Neural cell (in vitro differentiated cells): ENCODE results near the gene TRIM63. TPM values are rescaled to one million over a fixed set of nuclear protein-coding genes. Genes with fewer than 3 reads are reported as not detected.
A peak's percentile ranks its signal among the peaks of the same experiment; 100 is the strongest.

Experiments used
- H2AFZ ChIP-seq: fragments of 200-600, 300-800 bp; sonication (generic), shearing (Covaris generic); 2 replicates; pipeline ENCODE4 v1.6.0; 2014; ENCODE audit warnings: low read depth, mild to moderate bottlenecking, antibody characterized with exemption, low read length, moderate library complexity
- H3F3A ChIP-seq: fragments of 200-600 bp; shearing (Covaris generic); 2 replicates; pipeline ENCODE4 v1.6.1; 2016; ENCODE audit warnings: mild to moderate bottlenecking, moderate library complexity, mixed read lengths, antibody characterized with exemption, low read length; ENCODE audit not compliant: insufficient read depth, poor library complexity, severe bottlenecking
- H3K27ac ChIP-seq: fragments of 200-600, 300-800 bp; sonication (generic), shearing (Covaris generic); 2 replicates; pipeline ENCODE4 v1.5.1; 2014; ENCODE audit warnings: mild to moderate bottlenecking, low read length, moderate library complexity
- H3K27me3 ChIP-seq: fragments of 300-800, 200-600 bp; sonication (generic), shearing (Covaris generic); 2 replicates; pipeline ENCODE4 v1.6.0; 2014; ENCODE audit warnings: mild to moderate bottlenecking, low read depth, low read length, moderate library complexity; ENCODE audit not compliant: insufficient read depth
- H3K36me3 ChIP-seq: fragments of 300-800, 200-600 bp; sonication (generic), shearing (Covaris generic); 2 replicates; pipeline ENCODE4 v1.5.1; 2014; ENCODE audit warnings: mild to moderate bottlenecking, antibody characterized with exemption, low read length, moderate library complexity; ENCODE audit not compliant: insufficient read depth
- H3K4me2 ChIP-seq: fragments of 300-800, 200-600 bp; sonication (generic), shearing (Covaris generic); 2 replicates; pipeline ENCODE4 v1.6.0; 2014; ENCODE audit warnings: mild to moderate bottlenecking, low read length
- H3K4me3 ChIP-seq: fragments of 300-800, 200-600 bp; sonication (generic), shearing (Covaris generic); 2 replicates; pipeline ENCODE4 v1.5.1; 2014; ENCODE audit warnings: mild to moderate bottlenecking, low read length, moderate library complexity
- H3K79me2 ChIP-seq: fragments of 200-600 bp; shearing (Covaris generic); replicated peaks from 2 replicates; pipeline ENCODE4 v1.6.0; 2014; ENCODE audit warnings: mild to moderate bottlenecking, low read length, moderate library complexity; ENCODE audit not compliant: insufficient read depth
- H3K9ac ChIP-seq: fragments of 300-800, 200-600 bp; sonication (generic), shearing (Covaris generic); 2 replicates; pipeline ENCODE4 v1.6.1; 2016; ENCODE audit warnings: mild to moderate bottlenecking, low read length, mixed read lengths
- H3K9me2 ChIP-seq: fragments of 200-600 bp; shearing (Covaris generic); 2 replicates; pipeline ENCODE4 v1.6.1; 2016; ENCODE audit warnings: mild to moderate bottlenecking, low read length, mixed read lengths; ENCODE audit not compliant: insufficient read depth
- H3K9me3 ChIP-seq: fragments of 200-600, 300-800 bp; sonication (generic), shearing (Covaris generic); 2 replicates; pipeline ENCODE4 v1.6.1; 2016; ENCODE audit warnings: mild to moderate bottlenecking, mixed run types, low read length, moderate library complexity, mixed read lengths
- H4K20me1 ChIP-seq: fragments of 200-600 bp; shearing (Covaris generic); 2 replicates; pipeline ENCODE4 v1.6.1; 2016; ENCODE audit warnings: mild to moderate bottlenecking, mixed run types; ENCODE audit not compliant: insufficient read depth
- CTCF ChIP-seq: fragments of 450-650 bp; IDR thresholded peaks from 2 replicates; pipeline ENCODE4 v1.5.1; 2014; ENCODE audit warnings: antibody characterized with exemption, mild to moderate bottlenecking, moderate library complexity; ENCODE audit not compliant: poor library complexity, severe bottlenecking
- EP300 ChIP-seq: fragments of 450-650 bp; conservative IDR thresholded peaks from 2 replicates; pipeline ENCODE4 v1.6.1; 2014; ENCODE audit warnings: antibody characterized with exemption, mild to moderate bottlenecking, moderate library complexity; ENCODE audit not compliant: poor library complexity, severe bottlenecking
- EZH2 ChIP-seq: fragments of 200-600, 300-800 bp; shearing (Covaris generic), sonication (generic); IDR thresholded peaks from 2 replicates; pipeline ENCODE4 v1.6.1; 2014; ENCODE audit warnings: antibody characterized with exemption, low read length, borderline replicate concordance, mild to moderate bottlenecking; ENCODE audit not compliant: insufficient read depth, poor library complexity, severe bottlenecking
- MXI1 ChIP-seq: fragments of 450-650 bp; conservative IDR thresholded peaks from 2 replicates; pipeline ENCODE4 v1.6.1; 2014; ENCODE audit warnings: antibody characterized with exemption, mild to moderate bottlenecking; ENCODE audit not compliant: poor library complexity, severe bottlenecking
- POLR2AphosphoS5 ChIP-seq: IDR thresholded peaks from 2 replicates; pipeline ENCODE4 v1.6.1; 2012
- RAD21 ChIP-seq: fragments of 450-650 bp; conservative IDR thresholded peaks from 2 replicates; pipeline ENCODE4 v1.6.1; 2014; ENCODE audit warnings: antibody characterized with exemption, mild to moderate bottlenecking, moderate library complexity
- REST ChIP-seq: IDR thresholded peaks from 2 replicates; pipeline ENCODE4 v1.6.1; 2012; ENCODE audit warnings: borderline replicate concordance
- SMC3 ChIP-seq: fragments of 450-650 bp; conservative IDR thresholded peaks from 2 replicates; pipeline ENCODE4 v1.6.1; 2014; ENCODE audit warnings: antibody characterized with exemption, mild to moderate bottlenecking, moderate library complexity; ENCODE audit not compliant: poor library complexity
- TAF1 ChIP-seq: IDR thresholded peaks from 2 replicates; pipeline ENCODE4 v1.6.1; 2012; ENCODE audit warnings: low read depth
- polyA plus RNA-seq: library from polyadenylated mRNA; depleted of rRNA; stranded (reverse); fragments of >200 nt; gene quantifications from 2 replicates; pipeline ENCODE4 v1.2.3, GENCODE V29; 2014

TRIM63 gene
- polyA plus RNA-seq, 1 donor from 2014 or later = not detected

GRCh38 chr1:26021647-26022403, 45.6 kb downstream of the TRIM63 start, which contains the start of gene EXTL1:
Gene EXTL1, plus strand, starts transcription at chr1:26021775. Its CDS starts 872 bp downstream, at chr1:26022647.
- peak within 1 kb of the TSS; percentile 49 for H3K27ac ChIP-seq
- H3K4me2 ChIP-seq = peak within 1 kb of the TSS; percentile 69
- no peaks in the 10 kb centered on the region for H3K9me2 ChIP-seq
- H3K9me3 ChIP-seq = no peaks in the 10 kb centered on the region
- H3K27me3 ChIP-seq = no peaks in the 10 kb centered on the region
- H3K79me2 ChIP-seq = no peaks in the 10 kb centered on the region
- no peaks in the 10 kb centered on the region for H4K20me1 ChIP-seq
- H3K36me3 ChIP-seq = no peaks in the 10 kb centered on the region
- peak within 1 kb of the TSS; percentile 70 for H3K4me3 ChIP-seq
- peak within 1 kb of the TSS; percentile 71 for H2AFZ ChIP-seq
- TF ChIP-seq REST (peak; percentile 71), SMC3 (peak; percentile 9), EZH2 (no peak), POLR2AphosphoS5 (peak; percentile 81)
- H3F3A ChIP-seq = no peaks in the 10 kb centered on the region
- peak within 1 kb of the TSS; percentile 67 for H3K9ac ChIP-seq

- no peaks in the 10 kb centered on the region for H3K9me2 ChIP-seq
- H4K20me1 ChIP-seq = no peaks in the 10 kb centered on the region
- no peaks in the 10 kb centered on the region for H3F3A ChIP-seq
- no peak overlapping the region for H3K27ac ChIP-seq
- no peaks in the 10 kb centered on the region for H3K9me3 ChIP-seq
- H3K79me2 ChIP-seq = no peaks in the 10 kb centered on the region
- no peak overlapping the region for H3K9ac ChIP-seq
- H3K4me3 ChIP-seq = peak overlapping the region; percentile 70
- TF ChIP-seq REST = no peak
- no peak for TF ChIP-seq TAF1
- no peak for TF ChIP-seq RAD21
- TF ChIP-seq EP300 = no peak
- TF ChIP-seq SMC3 = no peak
- TF ChIP-seq EZH2 = no peak
- TF ChIP-seq POLR2AphosphoS5 = no peak
- TF ChIP-seq CTCF = no peak
- no peak for TF ChIP-seq MXI1
- H2AFZ ChIP-seq = no peak overlapping the region
- no peak overlapping the region for H3K4me2 ChIP-seq
- no peaks in the 10 kb centered on the region for H3K27me3 ChIP-seq
- H3K36me3 ChIP-seq = no peaks in the 10 kb centered on the region
Observed at GRCh38 chr1:26020941-26021646, 46.3 kb downstream of the TRIM63 start.
